HEK293T (cell line): ENCODE data around the gene BCL2L1.

ENCODE experiments used
- CTCF ChIA-PET: fragments of 350-600 bp; formaldehyde crosslinking; extraction: SDS; loops from one replicate; lab custom pipeline; 2021; ENCODE audit warnings: antibody characterized with exemption, inconsistent platforms; lab: Yijun Ruan, JAX
- POLR2A ChIA-PET: fragments of 350-600 bp; formaldehyde crosslinking; extraction: SDS; loops from one replicate; lab custom pipeline; 2020; ENCODE audit warnings: antibody characterized with exemption, inconsistent platforms; lab: Yijun Ruan, JAX
- DNase-seq: peaks from one replicate; pipeline ENCODE4 v3.0.0; 2012; ENCODE audit warnings: mixed read lengths; ENCODE audit errors: extremely low spot score
- ARNT ChIP-seq: fragments of 450-650 bp; IDR thresholded peaks from 2 replicates; pipeline ENCODE4 v1.6.1; 2017; ENCODE audit warnings: mild to moderate bottlenecking
- BHLHE40 ChIP-seq: fragments of 450-650 bp; IDR thresholded peaks from 2 replicates; pipeline ENCODE4 v1.6.1; 2016; ENCODE audit warnings: mild to moderate bottlenecking, moderate library complexity, borderline replicate concordance
- CTBP1 ChIP-seq: fragments of 450-650 bp; IDR thresholded peaks from 2 replicates; pipeline ENCODE4 v1.6.1; 2016; ENCODE audit warnings: borderline replicate concordance
- ELF4 ChIP-seq: fragments of 450-650 bp; IDR thresholded peaks from 2 replicates; pipeline ENCODE4 v1.6.1; 2017; ENCODE audit warnings: antibody characterized with exemption
- FOXA1 ChIP-seq: fragments of 450-650 bp; IDR thresholded peaks from 2 replicates; pipeline ENCODE4 v1.6.1; 2016; ENCODE audit warnings: mild to moderate bottlenecking
- FOXK2 ChIP-seq: fragments of 450-650 bp; IDR thresholded peaks from 2 replicates; pipeline ENCODE4 v1.6.1; 2016; ENCODE audit warnings: mild to moderate bottlenecking
- FOXM1 ChIP-seq: fragments of 450-650 bp; IDR thresholded peaks from 2 replicates; pipeline ENCODE4 v1.6.1; 2017; ENCODE audit warnings: mild to moderate bottlenecking, borderline replicate concordance
- HDGF ChIP-seq: fragments of 450-650 bp; IDR thresholded peaks from 2 replicates; pipeline ENCODE4 v1.6.1; 2017; ENCODE audit warnings: antibody characterized with exemption, borderline replicate concordance
- L3MBTL2 ChIP-seq: fragments of 450-650 bp; conservative IDR thresholded peaks from 2 replicates; pipeline ENCODE4 v1.6.1; 2016; ENCODE audit warnings: mild to moderate bottlenecking
- LEF1 ChIP-seq: fragments of 450-650 bp; IDR thresholded peaks from 2 replicates; pipeline ENCODE4 v1.6.1; 2017; ENCODE audit warnings: mild to moderate bottlenecking, borderline replicate concordance
- NFRKB ChIP-seq: fragments of 450-650 bp; IDR thresholded peaks from 2 replicates; pipeline ENCODE4 v1.6.1; 2016; ENCODE audit warnings: mild to moderate bottlenecking, moderate library complexity
- SP1 ChIP-seq: fragments of 450-650 bp; IDR thresholded peaks from 2 replicates; pipeline ENCODE4 v1.6.1; 2017
- SUZ12 ChIP-seq: fragments of 450-650 bp; IDR thresholded peaks from 2 replicates; pipeline ENCODE4 v1.6.1; 2016; ENCODE audit warnings: mild to moderate bottlenecking
- TARDBP ChIP-seq: fragments of 450-650 bp; IDR thresholded peaks from 2 replicates; pipeline ENCODE4 v1.6.1; 2016
- ZNF384 ChIP-seq: fragments of 450-650 bp; IDR thresholded peaks from 2 replicates; pipeline ENCODE4 v1.6.1; 2016
- TF ChIP-seq, protein P1 (sequence below): fragments of 450-650 bp; IDR thresholded peaks from 2 replicates; pipeline ENCODE4 v1.6.1; 2016

Gene BCL2L1

DNA sequence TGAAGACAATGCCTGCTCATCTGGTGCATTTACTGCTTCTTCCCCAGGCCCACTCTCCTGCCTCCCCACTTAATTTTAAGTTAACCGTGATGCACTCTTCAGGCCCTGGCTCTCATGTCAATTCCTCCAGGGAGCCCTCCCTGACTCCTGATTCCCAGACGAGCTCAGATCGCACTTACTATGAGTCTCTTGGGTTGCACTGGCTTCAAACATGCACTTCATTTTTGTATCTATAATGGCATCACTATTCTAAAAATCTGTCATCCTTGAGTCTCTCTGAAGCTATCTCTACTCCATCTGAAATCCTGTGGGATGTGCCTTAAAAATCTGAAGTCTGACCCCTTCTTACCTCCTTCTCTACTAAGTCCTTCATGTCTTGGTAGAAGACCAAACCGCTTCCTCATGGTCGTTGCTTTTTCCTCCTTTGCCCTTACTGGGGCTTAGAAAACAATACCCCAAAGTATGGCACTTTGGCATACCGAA is 60.3 kb downstream of the BCL2L1 start:
- ChIA-PET CTCF (interaction anchor here (0.8 to 3.2 kb wide), 9 partner anchors 9 to 69 kb away, joined by 3 to 104 read pairs (median 8); partner anchors contain the start of gene BCL2L1), POLR2A (interaction anchor here (1.0 to 9.0 kb wide), 7 partner anchors 23 to 76 kb away, joined by 3 to 114 read pairs (median 7); partner anchors contain the start of genes BCL2L1 and TPX2)
- TF ChIP-seq SUZ12: no peak
- TF ChIP-seq BHLHE40: no peak
- no peak for TF ChIP-seq L3MBTL2
- no peak for TF ChIP-seq ELF4
- no peak for TF ChIP-seq FOXA1
- TF ChIP-seq FOXK2: no peak
- TF ChIP-seq LEF1: no peak
- no peak for TF ChIP-seq NFRKB
- TF ChIP-seq SP1: no peak
- TF ChIP-seq TARDBP: no peak
- TF ChIP-seq, protein P1, sequence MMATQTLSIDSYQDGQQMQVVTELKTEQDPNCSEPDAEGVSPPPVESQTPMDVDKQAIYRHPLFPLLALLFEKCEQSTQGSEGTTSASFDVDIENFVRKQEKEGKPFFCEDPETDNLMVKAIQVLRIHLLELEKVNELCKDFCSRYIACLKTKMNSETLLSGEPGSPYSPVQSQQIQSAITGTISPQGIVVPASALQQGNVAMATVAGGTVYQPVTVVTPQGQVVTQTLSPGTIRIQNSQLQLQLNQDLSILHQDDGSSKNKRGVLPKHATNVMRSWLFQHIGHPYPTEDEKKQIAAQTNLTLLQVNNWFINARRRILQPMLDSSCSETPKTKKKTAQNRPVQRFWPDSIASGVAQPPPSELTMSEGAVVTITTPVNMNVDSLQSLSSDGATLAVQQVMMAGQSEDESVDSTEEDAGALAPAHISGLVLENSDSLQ: no peak
- no peak for TF ChIP-seq CTBP1
- TF ChIP-seq HDGF: no peak
- no peak for TF ChIP-seq ZNF384
- no peak for TF ChIP-seq ARNT
- TF ChIP-seq FOXM1: no peak
- no peak for DNase-seq

DNA sequence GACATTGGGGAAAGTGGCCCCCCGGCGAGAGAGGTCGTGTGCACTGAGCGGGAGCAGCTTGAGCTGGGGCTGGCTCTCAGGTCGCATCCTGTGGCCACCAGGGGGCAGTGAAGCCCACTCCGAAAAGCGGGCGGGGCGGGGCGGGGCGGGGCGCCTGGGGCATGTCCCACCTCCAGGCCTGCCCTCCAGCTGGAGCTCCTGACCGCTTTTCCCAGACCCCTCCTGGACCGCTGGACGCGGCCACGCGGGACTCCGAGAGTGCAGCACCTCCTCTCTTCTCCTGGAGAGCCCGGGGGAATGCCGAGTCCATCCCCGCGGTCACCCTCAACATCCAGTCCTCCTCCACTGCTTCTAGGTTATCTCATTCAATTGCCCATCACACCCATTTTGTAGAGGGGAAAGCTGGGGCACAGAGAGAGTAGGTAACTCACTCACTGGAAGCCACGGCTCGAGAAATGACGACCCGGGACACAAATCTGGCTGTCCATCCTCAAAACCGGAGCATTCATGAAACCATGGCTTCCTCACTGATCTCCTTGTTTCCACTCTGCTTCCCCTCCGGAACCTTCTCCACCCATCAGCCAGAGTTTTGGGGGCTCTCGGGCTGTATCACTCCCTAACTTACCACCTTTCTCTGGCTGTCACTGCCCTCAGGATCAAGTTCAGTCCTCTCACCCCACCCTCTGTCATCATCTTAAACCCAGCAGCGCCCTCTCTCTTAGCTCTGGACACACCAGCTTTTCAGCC is 60.9 kb downstream of the BCL2L1 start:
- DNase-seq: peak; percentile 91
- ChIA-PET CTCF (interaction anchor here (0.5 to 3.2 kb wide), 26 partner anchors 9 to 230 kb away, joined by 3 to 104 read pairs (median 4); partner anchors contain the start of gene BCL2L1), POLR2A (interaction anchor here (0.8 to 9.0 kb wide), 11 partner anchors 13 to 77 kb away, joined by 3 to 114 read pairs (median 3); partner anchors contain the start of genes BCL2L1, ID1 and TPX2)
- TF ChIP-seq ZNF384 (no peak), ELF4 (no peak), TARDBP (no peak), BHLHE40 (no peak), NFRKB (no peak), HDGF (no peak), L3MBTL2 (no peak), FOXK2 (no peak), SUZ12 (no peak), SP1 (no peak), FOXM1 (no peak), CTBP1 (no peak), LEF1 (no peak), ARNT (no peak), FOXA1 (no peak)
- TF ChIP-seq, protein P1: no peak

DNA sequence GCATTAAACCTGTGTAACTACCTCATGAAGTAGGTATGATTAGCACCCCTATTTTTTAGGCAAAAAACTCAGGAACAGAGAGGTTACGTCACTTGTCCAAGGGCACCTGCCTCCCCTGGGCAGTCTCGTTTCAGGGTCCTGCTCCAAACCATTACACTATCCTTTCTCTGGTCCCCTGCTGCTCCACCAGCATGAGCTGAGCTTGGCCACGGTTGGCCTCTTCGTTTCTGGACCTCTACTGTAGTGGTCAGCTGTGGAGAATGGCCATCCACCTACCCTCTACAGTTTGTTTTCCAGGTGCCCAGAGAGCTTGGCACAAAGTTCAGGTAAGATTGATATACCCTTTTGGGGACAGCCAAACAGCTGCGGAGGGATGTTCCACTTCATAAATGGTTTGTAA is 68.1 kb downstream of the BCL2L1 start:
- no peak for DNase-seq
- ChIA-PET POLR2A (interaction anchor here (1.1 kb wide), 1 partner anchor 10 kb away, joined by 3 read pairs; no protein-coding TSS in a partner anchor), CTCF (no interaction called here)
- TF ChIP-seq ARNT: no peak
- no peak for TF ChIP-seq HDGF
- no peak for TF ChIP-seq SUZ12
- TF ChIP-seq ELF4: no peak
- TF ChIP-seq L3MBTL2: no peak
- TF ChIP-seq BHLHE40: no peak
- TF ChIP-seq FOXM1: no peak
- TF ChIP-seq TARDBP: no peak
- TF ChIP-seq ZNF384: no peak
- TF ChIP-seq, protein P1: no peak
- TF ChIP-seq NFRKB: no peak
- no peak for TF ChIP-seq FOXK2
- TF ChIP-seq SP1: no peak
- TF ChIP-seq FOXA1: no peak
- TF ChIP-seq LEF1: no peak
- no peak for TF ChIP-seq CTBP1

DNA sequence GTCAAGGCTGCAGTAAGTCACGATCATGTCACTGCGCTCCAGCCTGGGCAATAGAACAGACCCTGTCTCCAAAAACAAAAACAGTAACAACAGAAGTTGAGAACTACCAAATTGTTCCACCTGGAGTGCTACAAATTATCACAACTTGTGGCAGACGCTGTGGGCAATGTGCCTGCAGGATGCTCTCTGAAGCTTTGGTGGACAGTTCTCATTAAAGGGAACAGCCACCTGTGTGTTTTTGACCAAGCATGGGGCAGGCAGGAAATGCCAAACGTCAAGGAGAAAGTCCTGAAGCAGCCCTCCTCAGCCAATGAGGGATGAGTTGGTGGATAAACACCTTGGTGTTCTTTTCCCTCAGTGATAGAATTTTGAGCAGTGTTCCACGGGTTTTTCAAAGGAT is 69.1 kb downstream of the BCL2L1 start:
- DNase-seq: no peak
- no peak for TF ChIP-seq LEF1
- no peak for TF ChIP-seq TARDBP
- no peak for TF ChIP-seq NFRKB
- no peak for TF ChIP-seq FOXA1
- TF ChIP-seq FOXK2: no peak
- CTCF ChIA-PET: no interaction called here
- POLR2A ChIA-PET: interaction anchor here (0.7 kb wide), 1 partner anchor 22 kb away, joined by 3 read pairs; no protein-coding TSS in a partner anchor

DNA sequence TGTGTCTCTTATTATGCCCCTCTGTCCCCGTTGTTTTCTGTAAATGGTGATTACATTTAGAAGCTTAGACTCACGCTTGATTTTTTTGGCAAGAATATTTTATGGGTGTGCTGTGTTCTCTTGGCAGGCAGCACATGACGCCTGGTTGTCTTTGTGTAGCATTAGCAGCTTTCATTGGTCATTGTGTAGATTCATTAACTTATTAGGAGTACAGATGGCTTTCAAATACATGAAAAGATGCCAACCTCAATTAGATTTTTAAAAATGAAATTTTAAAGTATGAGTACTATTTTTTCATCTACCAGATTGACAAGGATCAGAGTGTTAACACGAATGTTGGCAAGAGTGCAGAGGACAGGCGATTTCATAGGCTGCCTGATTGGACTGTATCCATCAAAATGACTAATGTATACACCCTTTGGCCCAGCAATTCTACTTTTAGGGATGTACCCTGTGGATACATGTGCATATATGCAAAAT is 69.7 kb downstream of the BCL2L1 start:
- ChIA-PET CTCF (interaction anchor here (0.7 kb wide), 1 partner anchor 8 kb away, joined by 3 read pairs; no protein-coding TSS in a partner anchor), POLR2A (no interaction called here)
- no peak for DNase-seq
- no peak for TF ChIP-seq FOXA1
- no peak for TF ChIP-seq LEF1
- no peak for TF ChIP-seq ZNF384
- no peak for TF ChIP-seq SP1
- TF ChIP-seq HDGF: no peak
- no peak for TF ChIP-seq CTBP1
- no peak for TF ChIP-seq ELF4
- no peak for TF ChIP-seq TARDBP
- no peak for TF ChIP-seq ARNT
- TF ChIP-seq, protein P1: no peak
- TF ChIP-seq SUZ12: no peak
